Sigmoid colon (tissue), 4 donors: ENCODE results near the gene SGTA.

Experiments
- CTCF ChIP-seq, 4 experiments: fragments of 450-650 bp in 3 of 4; fragments of 200-600 bp in 1 of 4; IDR thresholded peaks; one replicate each; pipeline ENCODE4 v1.5.1; 2016 to 2019; ENCODE audit warnings: antibody characterized with exemption in 4 of 4, mild to moderate bottlenecking in 3 of 4, moderate library complexity in 2 of 4
- EP300 ChIP-seq, 4 donors: sonication (generic); formaldehyde crosslinking; IDR thresholded peaks; one replicate each; pipeline ENCODE4 v1.6.1; 2017; ENCODE audit warnings: antibody characterized with exemption in 4 of 4
- POLR2A ChIP-seq, 2 donors: fragments of 450-650 bp; IDR thresholded peaks; one replicate each; pipeline ENCODE4 v1.6.1; 2016; ENCODE audit warnings: antibody characterized with exemption in 2 of 2, mild to moderate bottlenecking in 2 of 2, moderate library complexity in 2 of 2
- POLR2AphosphoS5 ChIP-seq, 4 donors: sonication (generic); formaldehyde crosslinking; IDR thresholded peaks; one replicate each; pipeline ENCODE4 v1.6.1; 2017; ENCODE audit warnings: antibody characterized with exemption in 4 of 4

- TF ChIP-seq POLR2A (IDR thresholded peaks at IDR 0.05): no peak
- TF ChIP-seq CTCF (IDR thresholded peaks at IDR 0.05): no peak
- TF ChIP-seq POLR2AphosphoS5 (IDR thresholded peaks at IDR 0.05): no peak
- TF ChIP-seq EP300 (IDR thresholded peaks at IDR 0.05): no peak
Observed at GRCh38 chr19:2827022-2827421, 43.9 kb upstream of the SGTA start.
